Stimulated activated naive CD8-positive, alpha-beta T cell treated with anti-CD3 and anti-CD28 coated beads, Interleukin-15, Interleukin-2, amounts not matched to agents 100 U/mL and 50 U/mL, for 24 hours (primary cell): ENCODE measurements around the gene TBC1D2.
A peak's percentile ranks its signal among the peaks of the same experiment; 100 is the strongest.

Experiments used
- ATAC-seq: fragments of 150-1000 bp; cut with Tn5 transposase; one replicate; pipeline ENCODE4 v1.10.0; 2021
- DNase-seq: peaks from one replicate; pipeline ENCODE4 v3.0.0; 2021

Gene TBC1D2

DNA sequence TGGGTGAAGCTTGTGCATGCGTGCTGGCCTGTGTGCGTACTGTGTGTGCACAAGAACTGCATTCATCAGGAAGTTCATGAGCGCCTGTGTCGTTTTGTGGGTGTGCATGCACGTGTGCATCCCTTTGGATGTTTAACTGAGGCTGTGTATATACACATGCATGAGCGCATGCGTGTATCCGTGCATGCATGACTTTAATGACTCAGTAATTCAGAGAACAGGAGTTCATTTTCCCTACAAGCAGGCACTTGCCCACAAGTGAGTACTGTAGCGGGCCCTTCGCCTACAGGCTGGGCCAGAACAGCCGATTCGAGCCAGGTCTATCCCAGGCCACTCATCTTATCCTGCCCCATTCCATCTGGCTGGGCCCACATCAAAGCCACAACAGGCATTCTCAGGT, 92.8 kb downstream of the TBC1D2 start:
- no peak for ATAC-seq
- DNase-seq, result no peak

DNA sequence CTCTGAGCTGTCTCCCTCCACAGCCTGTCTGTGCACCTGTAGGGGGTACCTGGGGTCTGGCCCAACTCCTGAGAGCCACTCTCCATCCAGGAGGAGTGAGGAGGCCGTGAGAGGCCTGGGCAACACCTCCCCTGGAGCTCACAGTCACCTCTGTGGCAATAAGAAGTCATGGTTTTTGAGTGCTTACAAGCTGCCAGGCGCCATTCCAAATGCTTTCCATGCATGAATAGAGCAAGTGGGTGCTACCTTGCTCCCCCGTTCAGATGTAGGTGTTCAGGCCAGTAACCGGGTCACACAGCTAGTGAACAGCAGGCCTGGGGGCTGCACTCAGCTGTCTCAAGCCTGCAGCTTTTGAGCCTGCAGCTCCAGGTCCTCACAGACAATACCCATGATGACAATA, 93.6 kb downstream of the TBC1D2 start:
- DNase-seq (no peak), ATAC-seq (no peak)

DNA sequence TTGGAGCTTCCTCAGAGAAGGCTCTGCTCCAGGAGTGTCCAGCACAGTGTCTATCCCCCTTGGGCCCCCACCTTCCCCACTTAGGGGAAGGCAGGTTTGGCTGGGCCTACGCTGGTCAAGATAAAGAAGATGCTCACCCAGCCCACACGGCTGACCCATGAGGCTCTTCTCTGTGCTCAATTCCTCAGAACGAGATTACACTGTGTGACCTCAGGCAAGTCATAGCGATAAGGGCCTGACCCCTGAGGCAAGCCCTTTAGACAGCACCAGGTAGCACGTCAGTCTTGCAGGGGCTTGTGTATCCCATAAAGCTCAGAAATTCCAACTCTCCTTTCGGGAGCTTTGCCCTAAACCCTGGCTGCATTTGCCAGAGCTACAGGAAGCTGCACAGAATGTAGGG, 95.7 kb downstream of the TBC1D2 start:
- DNase-seq (no peak), ATAC-seq (no peak)

DNA sequence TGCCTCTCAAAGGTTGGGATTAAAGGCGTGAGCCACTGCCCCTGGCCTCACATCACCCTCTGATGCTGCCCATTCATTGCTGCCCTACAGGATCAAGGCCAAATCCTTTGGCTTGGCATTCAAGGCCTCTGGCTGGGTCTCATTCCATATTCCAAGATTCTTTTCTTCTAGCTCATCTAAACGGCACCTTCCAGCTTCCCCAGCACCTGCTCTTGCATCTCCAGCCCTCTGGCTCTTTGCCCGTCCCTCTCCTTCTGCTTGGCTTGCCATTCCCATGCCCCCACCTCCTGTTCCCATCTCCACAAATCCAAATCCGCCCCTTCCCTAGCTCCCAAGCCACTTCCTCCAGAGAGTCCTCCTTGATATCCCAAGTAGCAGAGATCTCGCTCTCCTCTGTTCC, 96.1 kb downstream of the TBC1D2 start:
- DNase-seq (no peak), ATAC-seq (no peak)

DNA sequence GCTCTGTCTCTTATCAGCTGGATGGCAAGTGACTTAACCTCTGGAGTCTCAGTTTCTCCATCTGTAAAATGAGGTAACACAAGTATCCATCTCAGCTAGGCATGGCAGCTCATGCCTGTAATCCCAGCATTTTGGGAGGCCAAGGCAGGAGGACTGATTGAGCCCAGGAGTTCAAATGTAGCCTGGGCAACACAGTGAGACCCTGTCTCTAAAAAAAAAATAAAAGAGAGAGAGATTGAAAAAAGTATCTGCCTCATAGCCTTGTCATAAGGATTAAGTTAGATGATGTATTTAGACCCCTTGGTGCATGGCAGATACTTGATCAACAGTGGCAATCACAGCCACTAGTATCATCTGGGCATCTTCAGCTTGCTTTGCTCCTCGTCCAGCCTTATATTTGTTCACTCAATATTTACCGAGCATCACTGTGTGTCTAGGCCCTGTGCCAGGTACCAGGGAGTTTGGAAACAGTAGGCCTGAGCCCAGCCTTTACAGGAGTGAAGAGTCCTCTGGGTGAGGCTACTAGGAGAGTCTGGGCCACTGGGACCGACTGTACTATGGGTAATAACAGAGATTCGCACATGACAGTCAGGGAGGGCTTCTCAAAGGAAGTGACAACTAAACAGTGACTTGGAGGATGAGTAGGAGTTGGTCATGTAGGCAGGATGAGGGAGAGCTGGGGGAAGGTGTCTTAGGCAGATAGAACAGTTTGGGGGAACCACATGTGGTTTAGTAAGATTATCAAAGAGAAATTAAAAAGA, 97.2 kb downstream of the TBC1D2 start:
- peak; percentile 61 for ATAC-seq
- DNase-seq, result no peak

DNA sequence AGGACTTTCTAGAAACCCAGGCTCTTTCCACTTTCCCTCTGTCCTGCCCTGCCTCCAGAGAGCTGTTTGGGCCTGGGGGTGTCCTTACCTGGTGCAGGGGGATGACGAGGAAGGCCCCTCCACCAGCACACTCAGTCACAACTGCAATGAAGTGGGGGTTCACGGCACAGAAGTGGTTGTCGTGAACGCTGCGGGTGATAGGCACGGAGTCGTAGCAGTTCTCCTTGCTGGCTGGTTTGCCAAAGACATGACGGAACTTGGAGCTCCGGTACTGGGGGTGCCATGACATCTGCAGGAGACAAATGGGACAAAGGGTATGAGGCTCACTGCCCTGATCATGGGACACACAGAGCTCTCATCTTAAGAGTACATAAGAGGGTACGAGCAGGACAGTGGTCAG, 98.1 kb downstream of the TBC1D2 start:
- DNase-seq (no peak), ATAC-seq (no peak)

DNA sequence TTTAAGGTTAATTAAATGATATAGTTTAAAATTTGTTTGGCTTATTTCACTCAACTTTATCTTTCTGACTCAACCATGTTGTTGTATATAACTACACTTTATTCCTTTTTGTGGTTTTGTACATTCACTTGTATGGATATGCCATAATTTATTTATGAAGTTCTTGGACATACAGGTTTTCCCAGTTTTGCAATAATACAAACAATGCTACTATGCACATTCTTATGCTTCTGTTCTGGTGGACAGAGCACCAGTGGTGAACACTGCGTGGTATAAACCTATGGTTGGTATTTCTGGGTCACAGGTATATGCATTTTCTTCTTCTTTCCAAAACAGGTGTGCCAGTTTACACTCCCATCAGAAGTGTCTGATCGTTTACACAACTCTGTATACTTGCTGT, 100.8 kb downstream of the TBC1D2 start:
- no peak for ATAC-seq
- no peak for DNase-seq

DNA sequence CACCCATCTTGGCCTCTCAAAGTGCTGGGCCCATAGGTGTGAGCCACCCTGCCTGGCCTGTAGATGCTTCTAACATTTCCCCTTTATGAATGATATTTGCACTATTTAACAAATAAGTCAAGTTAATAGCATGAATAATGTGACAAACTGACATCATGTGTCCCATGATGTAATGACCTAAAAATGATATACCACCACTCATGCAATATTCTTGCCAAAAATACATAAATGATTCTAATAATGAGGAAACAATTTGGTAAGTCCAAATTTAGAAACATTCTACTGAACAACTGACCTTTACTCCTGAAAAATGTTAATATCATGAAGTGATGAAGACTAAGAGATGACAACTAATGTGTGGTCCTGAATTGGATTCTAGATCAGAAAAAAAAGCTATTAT, 102.9 kb downstream of the TBC1D2 start:
- ATAC-seq, result no peak

DNA sequence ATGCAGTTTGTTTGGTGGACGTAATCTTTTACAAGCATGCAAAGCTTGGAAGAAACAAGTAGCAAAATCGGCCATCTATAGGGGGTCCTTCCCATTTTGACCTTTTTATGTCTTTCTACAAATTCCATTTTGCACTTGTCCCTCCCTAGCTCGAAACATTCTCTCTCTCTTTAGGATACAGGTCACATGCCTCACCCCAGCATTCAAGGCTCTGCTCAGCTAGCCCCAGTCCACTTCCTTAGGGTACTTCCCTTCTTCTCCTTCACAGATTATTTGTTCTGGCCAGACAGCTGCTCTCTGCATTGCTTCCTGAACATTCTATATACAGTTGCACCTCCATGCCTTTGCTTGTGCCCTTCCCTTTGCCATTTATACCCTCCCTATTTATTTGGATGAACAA, 104.7 kb downstream of the TBC1D2 start:
- ATAC-seq, result no peak
- DNase-seq, result no peak

More for the DNA sequence above, 102.9 kb downstream of the TBC1D2 start:
- DNase-seq, result no peak

DNA sequence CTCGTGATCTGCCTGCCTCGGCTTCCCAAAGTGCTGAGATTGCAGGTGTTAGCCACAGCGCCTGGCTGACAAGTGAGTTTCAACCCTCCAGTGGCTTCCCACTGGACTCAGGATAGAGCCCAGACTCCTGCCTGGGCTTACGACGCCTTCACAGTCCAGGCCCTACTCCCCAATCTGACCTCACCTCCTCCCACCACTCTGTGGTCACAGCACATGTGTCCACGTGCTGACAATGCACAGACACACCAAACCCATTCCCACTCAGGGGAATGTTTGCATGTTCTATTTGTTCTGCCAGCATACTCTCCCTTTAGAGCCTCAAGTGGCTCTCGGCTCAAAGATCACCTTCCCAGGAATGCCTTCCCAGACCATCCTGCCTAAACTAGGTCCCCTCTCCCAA, 105.3 kb downstream of the TBC1D2 start:
- ATAC-seq (no peak), DNase-seq (no peak)

DNA sequence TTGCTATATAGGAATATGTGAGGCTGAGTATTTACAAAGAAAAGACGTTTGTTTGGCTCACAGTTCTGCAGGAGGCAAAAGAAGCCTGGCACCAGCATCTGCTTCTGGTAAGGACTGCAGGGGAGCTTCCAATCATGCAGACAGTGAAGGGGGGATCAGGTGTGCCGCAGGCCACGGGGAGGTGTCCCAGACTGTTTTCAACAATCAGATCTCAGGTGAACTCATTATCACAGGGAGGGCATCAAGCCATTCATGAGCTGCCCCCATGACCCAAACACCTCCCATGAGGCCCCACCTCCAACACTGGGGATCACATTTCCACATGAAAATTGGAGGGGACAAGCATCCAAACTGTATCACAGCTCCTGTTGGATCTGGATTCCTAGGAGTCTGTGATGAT, 106.0 kb downstream of the TBC1D2 start:
- no peak for DNase-seq
- no peak for ATAC-seq
